ENCODE measurements around the gene GCM1. TPM values are rescaled to one million over a fixed set of nuclear protein-coding genes. Genes with fewer than 3 reads are reported as not detected.

The GCM1 gene
- total RNA-seq, 1 experiment from 2014 or later = not detected

- intact Hi-C loops (cut with micrococcal nuclease; ENCODE audit: unreplicated experiment) = no loop called here
- CTCF ChIA-PET = interaction anchor here (0.6 kb wide), 1 partner anchor 370 kb away, joined by 7 read pairs; no protein-coding TSS in a partner anchor
- peaks cover 2% of the 10 kb centered on the region; the same call in 1 of the 2 replicates for H3K27me3 ChIP-seq (ENCODE audit: control insufficient read depth, insufficient read depth, low read length)
- no TSS peak for BruUV-seq (replicated peaks)
- H3K4me1 ChIP-seq (ENCODE audit: control insufficient read depth, insufficient read depth, low read length) = peaks cover 4% of the 10 kb centered on the region; the same call in 1 of the 2 replicates
- DNase-seq (ENCODE audit: low read depth, low spot score) (no peak), ATAC-seq (no peak)
- TF ChIP-seq TCF7L2 (IDR thresholded peaks at IDR 0.05; ENCODE audit: low read depth, low read length) (no peak), POLR2AphosphoS5 (IDR thresholded peaks at IDR 0.05; ENCODE audit: low read depth, low read length) (no peak), CTCF (IDR thresholded peaks at IDR 0.05) (no peak), REST (IDR thresholded peaks at IDR 0.05; ENCODE audit: insufficient read depth in 1 of 2, low read depth in 2 of 2, low read length in 1 of 2) (no peak), SIN3A (IDR thresholded peaks at IDR 0.05; ENCODE audit: borderline replicate concordance, insufficient read depth, low read depth, low read length) (no peak)
- H3K9me3 ChIP-seq (ENCODE audit: control insufficient read depth, insufficient read depth, low read depth, low read length) = no peaks in the 10 kb centered on the region
- no peak overlapping the region for H3K27ac ChIP-seq (ENCODE audit: low read length)
- no peaks in the 10 kb centered on the region for H3K36me3 ChIP-seq (ENCODE audit: control insufficient read depth, insufficient read depth, low read length)
- H3K4me3 ChIP-seq (ENCODE audit: low read depth in 2 of 2, low read length in 2 of 2) = no peak overlapping the region
- POLR2A ChIA-PET = interaction anchor here (0.7 kb wide), 1 partner anchor 371 kb away, joined by 3 read pairs; no protein-coding TSS in a partner anchor
- in situ Hi-C loops (cut with HindIII; ENCODE audit: low pct_unique_long_range_greater_than_20kb, low sequenced_read_pairs) = no loop called here
Measured at GRCh38 chr6:53115113-53115512, 33.5 kb downstream of the GCM1 start.

GRCh38 chr6:53113742-53114141, 34.9 kb downstream of the GCM1 start:
- intact Hi-C loops (cut with micrococcal nuclease; ENCODE audit: unreplicated experiment) (no loop called here), in situ Hi-C loops (cut with HindIII; ENCODE audit: low pct_unique_long_range_greater_than_20kb, low sequenced_read_pairs) (no loop called here)
- H3K27ac ChIP-seq (ENCODE audit: low read length) = no peak overlapping the region
- ChIA-PET CTCF (no interaction called here), POLR2A (interaction anchor here (1.2 kb wide), 1 partner anchor 11 kb away, joined by 3 read pairs; no protein-coding TSS in a partner anchor)
- no peaks in the 10 kb centered on the region for H3K9me3 ChIP-seq (ENCODE audit: control insufficient read depth, insufficient read depth, low read depth, low read length)
- no peak overlapping the region for H3K4me3 ChIP-seq (ENCODE audit: low read depth in 2 of 2, low read length in 2 of 2)
- ATAC-seq (no peak), DNase-seq (ENCODE audit: low read depth, low spot score) (no peak)
- H3K4me1 ChIP-seq (ENCODE audit: control insufficient read depth, insufficient read depth, low read length) = no peaks in the 10 kb centered on the region; the same call in 1 of the 2 replicates
- no peak for TF ChIP-seq POLR2AphosphoS5 (IDR thresholded peaks at IDR 0.05; ENCODE audit: low read depth, low read length)
- no peak for TF ChIP-seq TCF7L2 (IDR thresholded peaks at IDR 0.05; ENCODE audit: low read depth, low read length)
- TF ChIP-seq CTCF (IDR thresholded peaks at IDR 0.05) = no peak
- TF ChIP-seq REST (IDR thresholded peaks at IDR 0.05; ENCODE audit: insufficient read depth in 1 of 2, low read depth in 2 of 2, low read length in 1 of 2) = no peak
- TF ChIP-seq SIN3A (IDR thresholded peaks at IDR 0.05; ENCODE audit: borderline replicate concordance, insufficient read depth, low read depth, low read length) = no peak
- H3K36me3 ChIP-seq (ENCODE audit: control insufficient read depth, insufficient read depth, low read length) = no peaks in the 10 kb centered on the region
- no TSS peak for BruUV-seq (replicated peaks)
- H3K27me3 ChIP-seq (ENCODE audit: control insufficient read depth, insufficient read depth, low read length) = peaks cover 2% of the 10 kb centered on the region; the same call in 1 of the 2 replicates

Data from Panc1 (cell line).